ENCODE data around the gene STK4.

The STK4 gene

GRCh38 chr20:45118028-45118427, 151.7 kb downstream of the STK4 start:
- no peak for TF ChIP-seq CTCF (IDR thresholded peaks at IDR 0.05)
- Mint-ChIP-seq H3K36me3 (ENCODE audit: low read depth) (no peaks in the 10 kb centered on the region), H3K4me3 (no peak overlapping the region), H3K27me3 (ENCODE audit: low read depth, poor library complexity) (peaks cover 56% of the 10 kb centered on the region), H3K4me1 (no peaks in the 10 kb centered on the region), H3K27ac (no peak overlapping the region), H3K9me3 (peaks cover 12% of the 10 kb centered on the region)
- DNase-seq = no peak

GRCh38 chr20:45119556-45120266, 153.4 kb downstream of the STK4 start:
- H3K27ac Mint-ChIP-seq = no peak overlapping the region
- H3K4me3 Mint-ChIP-seq = no peak overlapping the region
- DNase-seq = no peak
- no peaks in the 10 kb centered on the region for H3K36me3 Mint-ChIP-seq (ENCODE audit: low read depth)
- peaks cover 60% of the 10 kb centered on the region for H3K27me3 Mint-ChIP-seq (ENCODE audit: low read depth, poor library complexity)
- peaks cover 12% of the 10 kb centered on the region for H3K9me3 Mint-ChIP-seq
- no peaks in the 10 kb centered on the region for H3K4me1 Mint-ChIP-seq
- TF ChIP-seq CTCF (IDR thresholded peaks at IDR 0.05) = no peak

- no peak overlapping the region for H3K4me3 Mint-ChIP-seq
These were observed 155.1 kb downstream of the STK4 start for GRCh38 chr20:45121388-45121787.

GRCh38 chr20:45124365-45124764, 158.1 kb downstream of the STK4 start, which contains the start of gene WFDC12:
Gene WFDC12, minus strand, starts transcription at chr20:45124465. Its CDS starts 18 bp downstream, at chr20:45124447.
- DNase-seq = no peak
- no peaks in the 10 kb centered on the region for H3K36me3 Mint-ChIP-seq (ENCODE audit: low read depth)
- no peak for TF ChIP-seq CTCF (IDR thresholded peaks at IDR 0.05)
- H3K4me3 Mint-ChIP-seq = no peak within 1 kb of the TSS
- H3K27me3 Mint-ChIP-seq (ENCODE audit: low read depth, poor library complexity) = peaks cover 52% of the 10 kb centered on the region
- no peaks in the 10 kb centered on the region for H3K4me1 Mint-ChIP-seq
- H3K27ac Mint-ChIP-seq = no peak within 1 kb of the TSS
- peaks cover 12% of the 10 kb centered on the region for H3K9me3 Mint-ChIP-seq

More at GRCh38 chr20:45121388-45121787, 155.1 kb downstream of the STK4 start:
- no peak for DNase-seq
- no peak for TF ChIP-seq CTCF (IDR thresholded peaks at IDR 0.05)
- Mint-ChIP-seq H3K27me3 (ENCODE audit: low read depth, poor library complexity) (peaks cover 57% of the 10 kb centered on the region), H3K27ac (no peak overlapping the region), H3K4me1 (no peaks in the 10 kb centered on the region), H3K36me3 (ENCODE audit: low read depth) (no peaks in the 10 kb centered on the region), H3K9me3 (peaks cover 12% of the 10 kb centered on the region)

- Mint-ChIP-seq H3K4me3 (no peak overlapping the region), H3K9me3 (no peaks in the 10 kb centered on the region), H3K4me1 (no peaks in the 10 kb centered on the region), H3K36me3 (ENCODE audit: low read depth) (no peaks in the 10 kb centered on the region), H3K27me3 (ENCODE audit: low read depth, poor library complexity) (peaks cover 63% of the 10 kb centered on the region), H3K27ac (no peak overlapping the region)
- no peak for TF ChIP-seq CTCF (IDR thresholded peaks at IDR 0.05)
- DNase-seq = no peak
These were observed 161.8 kb downstream of the STK4 start for GRCh38 chr20:45128099-45128498.
